ENCODE data around the gene SLC39A11.
"Not testable (repeated sequence)": the region's sequence is repeated elsewhere in the genome, so short reads cannot be mapped to it uniquely, and the experiment has no call there.

Gene SLC39A11

GRCh38 chr17:73003487-73003886, 89.0 kb downstream of the SLC39A11 start:
- Mint-ChIP-seq H3K4me1 (peaks cover 6% of the 10 kb centered on the region), H3K27ac (no peak overlapping the region), H3K4me3 (no peak overlapping the region), H3K36me3 (ENCODE audit: low read depth) (no peaks in the 10 kb centered on the region), H3K9me3 (no peaks in the 10 kb centered on the region), H3K27me3 (ENCODE audit: low read depth) (no peaks in the 10 kb centered on the region)
- no peak for TF ChIP-seq CTCF (IDR thresholded peaks at IDR 0.05; ENCODE audit: unreplicated experiment in 3 of 3)

GRCh38 chr17:73000832-73001231, 91.7 kb downstream of the SLC39A11 start:
- Mint-ChIP-seq H3K9me3 (peaks cover 8% of the 10 kb centered on the region), H3K27ac (peak overlapping the region in 1 of 3 experiments; percentile 48), H3K27me3 (ENCODE audit: low read depth) (no peaks in the 10 kb centered on the region), H3K4me3 (no peak overlapping the region), H3K36me3 (ENCODE audit: low read depth) (peaks cover 8% of the 10 kb centered on the region), H3K4me1 (peaks cover 6% of the 10 kb centered on the region)
- no peak for TF ChIP-seq CTCF (IDR thresholded peaks at IDR 0.05; ENCODE audit: unreplicated experiment in 3 of 3)

- peaks cover 10% of the 10 kb centered on the region for H3K36me3 Mint-ChIP-seq (ENCODE audit: low read depth)
Observed at GRCh38 chr17:72999474-72999873, 93.0 kb downstream of the SLC39A11 start.

GRCh38 chr17:72998343-72998742, 94.1 kb downstream of the SLC39A11 start:
- no peak for TF ChIP-seq CTCF (IDR thresholded peaks at IDR 0.05; ENCODE audit: unreplicated experiment in 3 of 3)
- Mint-ChIP-seq H3K4me1 (peaks cover 6% of the 10 kb centered on the region), H3K9me3 (peaks cover 11% of the 10 kb centered on the region), H3K27ac (peak overlapping the region in 1 of 3 experiments; percentile 61), H3K4me3 (no peak overlapping the region), H3K27me3 (ENCODE audit: low read depth) (no peaks in the 10 kb centered on the region), H3K36me3 (ENCODE audit: low read depth) (peaks cover 10% of the 10 kb centered on the region)

More at GRCh38 chr17:72999474-72999873, 93.0 kb downstream of the SLC39A11 start:
- H3K4me1 Mint-ChIP-seq; H3K27me3 Mint-ChIP-seq (ENCODE audit: low read depth); H3K4me3 Mint-ChIP-seq: not testable (repeated sequence)
- peak overlapping the region; percentile 49 to 67 (median 61) for H3K27ac Mint-ChIP-seq
- peaks cover 11% of the 10 kb centered on the region for H3K9me3 Mint-ChIP-seq

GRCh38 chr17:72997559-72997958, 94.9 kb downstream of the SLC39A11 start:
- TF ChIP-seq CTCF (IDR thresholded peaks at IDR 0.05; ENCODE audit: unreplicated experiment in 3 of 3), result no peak
- Mint-ChIP-seq H3K27ac (no peak overlapping the region), H3K36me3 (ENCODE audit: low read depth) (peaks cover 10% of the 10 kb centered on the region), H3K4me1 (peaks cover 6% of the 10 kb centered on the region), H3K4me3 (no peak overlapping the region), H3K9me3 (peaks cover 11% of the 10 kb centered on the region), H3K27me3 (ENCODE audit: low read depth) (no peaks in the 10 kb centered on the region)

- Mint-ChIP-seq H3K36me3 (ENCODE audit: low read depth) (peaks cover 10% of the 10 kb centered on the region), H3K9me3 (peaks cover 11% of the 10 kb centered on the region), H3K4me1 (peaks cover 6% of the 10 kb centered on the region), H3K27ac (no peak overlapping the region), H3K4me3 (no peak overlapping the region), H3K27me3 (ENCODE audit: low read depth) (no peaks in the 10 kb centered on the region)
- no peak for TF ChIP-seq CTCF (IDR thresholded peaks at IDR 0.05; ENCODE audit: unreplicated experiment in 3 of 3)
Observed at GRCh38 chr17:72996791-72997190, 95.7 kb downstream of the SLC39A11 start.
